HepG2 (cell line): ENCODE measurements around the gene ACOXL. TPM values are rescaled to one million over a fixed set of nuclear protein-coding genes. Genes with fewer than 3 reads are reported as not detected.

Source experiments
- EHMT2 ChIP-seq: fragments of 200-600 bp; sonication (generic); IDR thresholded peaks from 2 replicates; pipeline ENCODE4 v1.7.0; 2017; ENCODE audit warnings: antibody characterized with exemption, low read depth, low read length, borderline replicate concordance
- GABPB1 ChIP-seq: IDR thresholded peaks from 2 replicates; pipeline ENCODE4 v1.6.1; 2016; ENCODE audit warnings: mild to moderate bottlenecking, missing genetic modification reagents, moderate library complexity, missing compliant biosample characterization
- HOXD1 ChIP-seq: sonication (generic); formaldehyde crosslinking; IDR thresholded peaks from 2 replicates; pipeline ENCODE4 v1.5.0; 2020; ENCODE audit warnings: missing genetic modification reagents
- ISX ChIP-seq: sonication (generic); formaldehyde crosslinking; conservative IDR thresholded peaks from 2 replicates; pipeline ENCODE4 v1.5.0; 2020; ENCODE audit warnings: missing genetic modification reagents
- KDM1A ChIP-seq: IDR thresholded peaks from 2 replicates; pipeline ENCODE4 v1.6.1; 2016; ENCODE audit warnings: missing compliant biosample characterization
- KDM5A ChIP-seq: fragments of 200-600 bp; sonication (generic); IDR thresholded peaks from 2 replicates; pipeline ENCODE4 v1.7.0; 2018; ENCODE audit warnings: antibody characterized with exemption, mild to moderate bottlenecking, low read length, borderline replicate concordance
- MYC ChIP-seq: sonication (generic); formaldehyde crosslinking; IDR thresholded peaks from 2 replicates; pipeline ENCODE4 v1.9.0; 2021; ENCODE audit warnings: missing genetic modification reagents, borderline replicate concordance
- REXO4 ChIP-seq: sonication (generic); formaldehyde crosslinking; IDR thresholded peaks from 2 replicates; pipeline ENCODE4 v1.8.0; 2022; ENCODE audit warnings: missing genetic modification reagents, mild to moderate bottlenecking, borderline replicate concordance
- SRSF1 ChIP-seq: fragments of 200-400 bp; formaldehyde crosslinking; optimal IDR thresholded peaks from 2 replicates; pipeline ENCODE3; 2017; ENCODE audit warnings: mild to moderate bottlenecking, low read depth, low read length, moderate library complexity
- TP53 ChIP-seq: sonication (generic); formaldehyde crosslinking; conservative IDR thresholded peaks from 2 replicates; pipeline ENCODE4 v1.4.0; 2020; ENCODE audit warnings: missing genetic modification reagents
- ZFP82 ChIP-seq: sonication (generic); formaldehyde crosslinking; IDR thresholded peaks from 2 replicates; pipeline ENCODE4 v1.5.1; 2020; ENCODE audit warnings: mild to moderate bottlenecking, missing genetic modification reagents, borderline replicate concordance
- ZMYM2 ChIP-seq: sonication (generic); formaldehyde crosslinking; IDR thresholded peaks from 2 replicates; pipeline ENCODE4 v1.8.0; 2022; ENCODE audit warnings: mild to moderate bottlenecking, missing genetic modification reagents
- ZNF101 ChIP-seq: sonication (generic); formaldehyde crosslinking; IDR thresholded peaks from 2 replicates; pipeline ENCODE4 v1.4.0; 2020; ENCODE audit warnings: mild to moderate bottlenecking, low read depth, missing genetic modification reagents, borderline replicate concordance
- ZNF232 ChIP-seq: sonication (generic); formaldehyde crosslinking; IDR thresholded peaks from 2 replicates; pipeline ENCODE4 v1.4.0; 2020; ENCODE audit warnings: missing genetic modification reagents, borderline replicate concordance
- ZNF629 ChIP-seq: sonication (generic); formaldehyde crosslinking; conservative IDR thresholded peaks from 2 replicates; pipeline ENCODE4 v1.5.0; 2020; ENCODE audit warnings: missing genetic modification reagents
- ZNF703 ChIP-seq: sonication (generic); formaldehyde crosslinking; IDR thresholded peaks from 2 replicates; pipeline ENCODE4 v1.5.1; 2020; ENCODE audit warnings: missing genetic modification reagents, mild to moderate bottlenecking, moderate library complexity, borderline replicate concordance
- ZNF713 ChIP-seq: sonication (generic); formaldehyde crosslinking; IDR thresholded peaks from 2 replicates; pipeline ENCODE4 v1.4.0; 2020; ENCODE audit warnings: mild to moderate bottlenecking, missing genetic modification reagents
- ZNF737 ChIP-seq: sonication (generic); formaldehyde crosslinking; IDR thresholded peaks from 2 replicates; pipeline ENCODE4 v1.5.0; 2020; ENCODE audit warnings: missing genetic modification reagents, mild to moderate bottlenecking, borderline replicate concordance
- polyA plus RNA-seq, 8 experiments: library from polyadenylated mRNA; depleted of rRNA in 3 of 8; stranded (reverse) in 7 of 8; unstranded in 1 of 8; fragments of >200 nt; fragmentation: Illumina TruSeq in 4 of 8; extraction: Trizol in 4 of 8; gene quantifications; 2 replicates each; pipeline versions ENCODE4 v1.2.1 to v1.2.3, GENCODE V29; 2011 to 2016; ENCODE audit warnings: low read depth in 4 of 8, missing spikeins in 1 of 8, mixed read lengths in 1 of 8; ENCODE audit not compliant: insufficient read depth in 1 of 8
- total RNA-seq, 5 experiments: library from RNA; depleted of rRNA; stranded (reverse); fragments of >200 nt; fragmentation: Illumina TruSeq; extraction: Trizol; gene quantifications; 2 replicates each; pipeline ENCODE4 v1.2.3, GENCODE V29; 2016; ENCODE audit warnings: low read depth in 1 of 5
- TF ChIP-seq, protein P1 (sequence below): sonication (generic); formaldehyde crosslinking; IDR thresholded peaks from 2 replicates; pipeline ENCODE4 v1.4.0; 2020; ENCODE audit warnings: missing genetic modification reagents
- TF ChIP-seq, protein P2 (sequence below): sonication (generic); formaldehyde crosslinking; IDR thresholded peaks from 2 replicates; pipeline ENCODE4 v1.5.0; 2020; ENCODE audit warnings: mild to moderate bottlenecking, missing genetic modification reagents

ACOXL gene
- total and polyA plus RNA-seq, 2 of the 13 experiments (the other 11 are each of a cell fraction or from before 2014, with no cell fraction given): not detected

DNA sequence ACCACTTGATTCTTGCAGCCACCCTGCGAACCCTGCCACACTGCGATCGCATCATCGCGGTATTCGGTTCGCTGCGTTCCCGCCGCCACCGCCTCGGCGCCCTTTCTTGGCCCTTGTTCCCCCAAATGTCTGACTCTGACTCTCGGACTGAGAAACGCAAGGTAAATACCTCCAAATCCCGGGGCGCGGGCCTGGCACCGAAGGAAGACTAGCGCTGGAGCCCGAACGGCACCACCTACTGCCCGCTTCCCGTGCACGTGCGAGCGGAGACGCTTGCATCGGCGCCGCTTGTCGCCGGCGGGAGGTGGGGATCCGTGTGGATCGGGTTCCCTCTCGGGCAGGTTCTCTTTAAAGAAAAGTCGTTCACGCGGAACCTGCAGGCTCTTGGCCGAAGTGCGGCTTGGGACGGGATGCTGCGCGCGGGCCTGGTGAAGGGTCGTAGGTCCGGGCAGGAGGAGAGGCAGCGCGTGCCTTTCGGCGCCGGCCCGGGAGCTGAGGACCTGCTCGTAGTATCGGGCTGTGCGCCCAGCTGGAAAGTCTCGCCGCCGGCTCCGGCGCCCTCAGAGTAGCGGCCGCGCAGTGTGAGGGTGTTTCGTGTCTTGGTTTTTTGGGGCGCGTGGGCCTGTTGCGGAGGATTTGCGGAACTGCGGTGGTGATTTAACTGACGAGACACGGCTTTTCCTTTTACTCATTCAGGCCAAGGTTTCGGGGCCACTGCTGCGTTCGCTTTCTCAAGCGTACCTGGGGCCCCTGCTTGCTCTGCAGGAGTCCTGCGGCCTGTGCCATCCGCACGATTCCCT is 388.9 kb downstream of the ACOXL start (continued):
- TF ChIP-seq, protein P1, sequence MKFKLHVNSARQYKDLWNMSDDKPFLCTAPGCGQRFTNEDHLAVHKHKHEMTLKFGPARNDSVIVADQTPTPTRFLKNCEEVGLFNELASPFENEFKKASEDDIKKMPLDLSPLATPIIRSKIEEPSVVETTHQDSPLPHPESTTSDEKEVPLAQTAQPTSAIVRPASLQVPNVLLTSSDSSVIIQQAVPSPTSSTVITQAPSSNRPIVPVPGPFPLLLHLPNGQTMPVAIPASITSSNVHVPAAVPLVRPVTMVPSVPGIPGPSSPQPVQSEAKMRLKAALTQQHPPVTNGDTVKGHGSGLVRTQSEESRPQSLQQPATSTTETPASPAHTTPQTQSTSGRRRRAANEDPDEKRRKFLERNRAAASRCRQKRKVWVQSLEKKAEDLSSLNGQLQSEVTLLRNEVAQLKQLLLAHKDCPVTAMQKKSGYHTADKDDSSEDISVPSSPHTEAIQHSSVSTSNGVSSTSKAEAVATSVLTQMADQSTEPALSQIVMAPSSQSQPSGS: no peak
- TF ChIP-seq ZFP82 (CRISPR knock-in tag): no peak
- peak; percentile 59; the same call in 1 of the 2 replicates for TF ChIP-seq KDM5A
- TF ChIP-seq EHMT2: no peak
- TF ChIP-seq, protein P2, sequence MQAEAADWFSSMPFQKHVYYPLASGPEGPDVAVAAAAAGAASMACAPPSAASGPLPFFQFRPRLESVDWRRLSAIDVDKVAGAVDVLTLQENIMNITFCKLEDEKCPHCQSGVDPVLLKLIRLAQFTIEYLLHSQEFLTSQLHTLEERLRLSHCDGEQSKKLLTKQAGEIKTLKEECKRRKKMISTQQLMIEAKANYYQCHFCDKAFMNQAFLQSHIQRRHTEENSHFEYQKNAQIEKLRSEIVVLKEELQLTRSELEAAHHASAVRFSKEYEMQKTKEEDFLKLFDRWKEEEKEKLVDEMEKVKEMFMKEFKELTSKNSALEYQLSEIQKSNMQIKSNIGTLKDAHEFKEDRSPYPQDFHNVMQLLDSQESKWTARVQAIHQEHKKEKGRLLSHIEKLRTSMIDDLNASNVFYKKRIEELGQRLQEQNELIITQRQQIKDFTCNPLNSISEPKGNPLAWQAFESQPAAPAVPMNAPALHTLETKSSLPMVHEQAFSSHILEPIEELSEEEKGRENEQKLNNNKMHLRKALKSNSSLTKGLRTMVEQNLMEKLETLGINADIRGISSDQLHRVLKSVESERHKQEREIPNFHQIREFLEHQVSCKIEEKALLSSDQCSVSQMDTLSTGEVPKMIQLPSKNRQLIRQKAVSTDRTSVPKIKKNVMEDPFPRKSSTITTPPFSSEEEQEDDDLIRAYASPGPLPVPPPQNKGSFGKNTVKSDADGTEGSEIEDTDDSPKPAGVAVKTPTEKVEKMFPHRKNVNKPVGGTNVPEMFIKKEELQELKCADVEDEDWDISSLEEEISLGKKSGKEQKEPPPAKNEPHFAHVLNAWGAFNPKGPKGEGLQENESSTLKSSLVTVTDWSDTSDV: peak; percentile 52; the same call in 1 of the 2 replicates
- peak; percentile 14 for TF ChIP-seq SRSF1
- 0 out of 2 replicates have a peak, but pooled peaks have one; percentile 15 for TF ChIP-seq ZNF232
- TF ChIP-seq MYC (CRISPR knock-in tag): peak; percentile 35; the same call in 1 of the 2 replicates
- TF ChIP-seq ZMYM2 (CRISPR knock-in tag): no peak
- TF ChIP-seq ISX (CRISPR knock-in tag): 0 out of 2 replicates have a peak, but pooled peaks have one; percentile 30
- no peak for TF ChIP-seq ZNF713 (CRISPR knock-in tag)
- TF ChIP-seq ZNF703 (CRISPR knock-in tag): peak; percentile 60; the same call in 1 of the 2 replicates
- peak; percentile 37; the same call in 1 of the 2 replicates for TF ChIP-seq GABPB1 (CRISPR knock-in tag)
- TF ChIP-seq ZNF101 (CRISPR knock-in tag): no peak
- TF ChIP-seq ZNF737 (CRISPR knock-in tag): no peak; the same call in 1 of the 2 replicates
- 0 out of 2 replicates have a peak, but pooled peaks have one; percentile 36 for TF ChIP-seq TP53 (CRISPR knock-in tag)
- no peak for TF ChIP-seq KDM1A
- TF ChIP-seq REXO4 (CRISPR knock-in tag): no peak
- TF ChIP-seq HOXD1 (CRISPR knock-in tag): no peak
- TF ChIP-seq ZNF629 (CRISPR knock-in tag): no peak; the same call in 1 of the 2 replicates
